Common myeloid progenitor, CD34-positive (primary cell): ENCODE results near the gene CARD19.

Experiments
- CTCF ChIA-PET: fragments of 350-600 bp; sonication (Branson Sonifier 250); formaldehyde crosslinking; loops from one replicate; lab custom pipeline; 2021; ENCODE audit warnings: antibody characterized with exemption; lab: Charles Lee
- POLR2A ChIA-PET: fragments of 350-600 bp; sonication (Branson Sonifier 250); formaldehyde crosslinking; loops from one replicate; lab custom pipeline; 2021; ENCODE audit warnings: antibody characterized with exemption; lab: Charles Lee
- DNase-seq, 3 donors: peaks; one replicate each; pipeline versions ENCODE4 v3.0.0 to v3.0.0-alpha.2; 2013
- H3K27ac ChIP-seq, 2 experiments: 1 replicate in 1 of 2; 2 replicates in 1 of 2; pipeline ENCODE4 v1.7.0; 2013; ENCODE audit warnings: inconsistent platforms in 2 of 2, low read length in 2 of 2, mild to moderate bottlenecking in 2 of 2, low read depth in 1 of 2, moderate library complexity in 1 of 2; ENCODE audit not compliant: severe bottlenecking in 2 of 2, insufficient read depth in 1 of 2, poor library complexity in 1 of 2
- H3K27me3 ChIP-seq, 5 experiments: replicated peaks in 2 of 5; 1 replicate in 3 of 5; 2 replicates in 2 of 5; pipeline versions ENCODE4 v1.6.1 to v1.7.0; 2013; ENCODE audit warnings: low read length in 4 of 5, mild to moderate bottlenecking in 2 of 5, moderate library complexity in 2 of 5, inconsistent platforms in 1 of 5; ENCODE audit not compliant: insufficient read depth in 5 of 5, control insufficient read depth in 4 of 5
- H3K36me3 ChIP-seq, 4 experiments: 1 replicate in 2 of 4; 2 replicates in 2 of 4; pipeline versions ENCODE4 v1.6.1 to v1.7.0; 2013; ENCODE audit warnings: low read length in 3 of 4, control low read depth in 1 of 4, mild to moderate bottlenecking in 1 of 4; ENCODE audit not compliant: control insufficient read depth in 4 of 4, insufficient read depth in 4 of 4
- H3K4me1 ChIP-seq, 4 experiments: 1 replicate in 3 of 4; 2 replicates in 1 of 4; pipeline versions ENCODE4 v1.6.1 to v1.7.1; 2013; ENCODE audit warnings: low read length in 3 of 4, mild to moderate bottlenecking in 3 of 4, control low read depth in 1 of 4, inconsistent platforms in 1 of 4, moderate library complexity in 1 of 4; ENCODE audit not compliant: control insufficient read depth in 4 of 4, insufficient read depth in 4 of 4; ENCODE audit errors: control extremely low read depth in 1 of 4
- H3K4me3 ChIP-seq, 7 experiments: 1 replicate in 4 of 7; 2 replicates in 3 of 7; pipeline versions ENCODE4 v1.5.1 to v1.7.0; 2013; ENCODE audit warnings: mild to moderate bottlenecking in 7 of 7, low read length in 6 of 7, moderate library complexity in 6 of 7, inconsistent platforms in 2 of 7, low read depth in 2 of 7, control low read depth in 1 of 7; ENCODE audit not compliant: insufficient read depth in 4 of 7, control insufficient read depth in 1 of 7; ENCODE audit errors: extremely low read depth in 1 of 7
- H3K9me3 ChIP-seq, 5 experiments: 1 replicate in 4 of 5; 2 replicates in 1 of 5; pipeline versions ENCODE4 v1.6.1 to v1.7.1; 2013; ENCODE audit warnings: low read length in 4 of 5, mild to moderate bottlenecking in 2 of 5, inconsistent platforms in 1 of 5, low read depth in 1 of 5, moderate library complexity in 1 of 5; ENCODE audit not compliant: control insufficient read depth in 4 of 5, insufficient read depth in 2 of 5; ENCODE audit errors: control extremely low read depth in 1 of 5
- WGBS: methylation state at CpG from one replicate; pipeline ENCODE4 v1.1.5; 2013; ENCODE audit not compliant: insufficient coverage; 5-methylcytosine and 5-hydroxymethylcytosine counted together

The CARD19 gene

DNA sequence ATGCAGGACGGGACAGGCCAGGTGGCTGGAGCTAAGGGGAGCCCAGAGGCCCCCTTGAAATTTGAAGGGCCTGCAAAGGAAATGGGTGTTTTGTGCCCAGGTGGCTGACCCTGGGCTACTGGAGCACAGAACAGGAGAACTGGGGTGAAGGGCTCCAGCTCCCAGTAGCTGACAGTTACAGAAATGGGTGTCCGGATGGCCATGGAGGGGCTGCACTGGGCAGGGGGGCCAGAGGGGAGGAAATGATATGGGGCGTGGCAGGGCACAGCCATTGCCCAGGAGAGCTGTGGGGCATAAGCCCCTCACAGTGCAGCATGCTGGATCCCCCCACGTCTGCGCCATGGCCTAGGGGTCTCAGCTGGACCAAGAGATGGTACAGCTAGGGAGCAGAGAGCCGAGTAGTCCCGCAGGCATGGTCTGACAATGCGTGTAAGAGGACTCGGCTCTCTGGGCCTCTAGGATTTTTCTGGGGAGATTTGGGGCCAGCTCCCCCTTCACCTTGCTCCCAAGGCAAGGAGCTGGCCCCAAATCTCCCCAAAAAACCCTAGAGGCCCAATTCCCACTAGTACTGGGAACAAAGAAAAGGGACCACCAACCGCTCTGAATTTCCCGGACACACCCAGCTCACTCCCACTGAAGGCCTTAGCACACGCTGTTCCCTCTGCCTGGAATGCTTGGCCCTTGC, 7.9 kb upstream of the CARD19 start:
- Histone ChIP-seq H3K9me3 (peaks cover 0 to 4% (median 0%) of the 10 kb centered on the region in 5 experiments), H3K27me3 (no peaks in the 10 kb centered on the region), H3K4me1 (peaks cover 2 to 24% (median 19%) of the 10 kb centered on the region in 4 experiments), H3K4me3 (no peak overlapping the region), H3K36me3 (peaks cover 0 to 26% (median 11%) of the 10 kb centered on the region in 4 experiments), H3K27ac (no peak overlapping the region)
- ChIA-PET POLR2A (interaction anchor here (0.6 kb wide), 1 partner anchor 43 kb away, joined by 7 read pairs; no protein-coding TSS in a partner anchor), CTCF (interaction anchor here (0.7 to 1.4 kb wide), 5 partner anchors 9 to 84 kb away, joined by 3 to 5 read pairs (median 3); no protein-coding TSS in a partner anchor)
- no peak for DNase-seq
- 96% methylated on average over 9 of the region's 12 CpGs for WGBS

DNA sequence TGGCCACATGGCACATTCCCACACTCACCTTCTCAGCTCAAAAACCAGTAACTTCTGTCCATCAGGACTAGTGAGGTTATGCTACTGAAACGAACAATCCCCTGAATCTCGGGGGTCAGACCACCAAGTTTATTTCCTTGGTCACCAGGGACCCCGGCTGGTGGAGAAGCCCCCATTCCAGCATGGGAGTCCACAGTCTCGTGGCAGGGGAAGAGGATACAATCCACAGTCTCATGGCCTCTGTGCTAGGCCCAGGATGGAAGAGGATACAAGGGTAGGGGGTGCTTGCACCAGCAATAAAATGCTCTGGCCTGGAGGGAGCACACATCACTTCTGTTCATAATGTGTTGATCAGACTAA, 7.4 kb upstream of the CARD19 start:
- POLR2A ChIA-PET: no interaction called here
- peaks cover 0 to 4% (median 0%) of the 10 kb centered on the region in 5 experiments for H3K9me3 ChIP-seq
- no peaks in the 10 kb centered on the region for H3K27me3 ChIP-seq
- no peak overlapping the region for H3K27ac ChIP-seq
- no peak for DNase-seq
- WGBS: 100% methylated on average over 2 of the region's 4 CpGs
- CTCF ChIA-PET: interaction anchor here (0.7 to 1.4 kb wide), 4 partner anchors 10 to 85 kb away, joined by 3 read pairs; no protein-coding TSS in a partner anchor
- no peak overlapping the region for H3K4me3 ChIP-seq
- peaks cover 2 to 24% (median 19%) of the 10 kb centered on the region in 4 experiments for H3K4me1 ChIP-seq
- peaks cover 0 to 26% (median 11%) of the 10 kb centered on the region in 4 experiments for H3K36me3 ChIP-seq

DNA sequence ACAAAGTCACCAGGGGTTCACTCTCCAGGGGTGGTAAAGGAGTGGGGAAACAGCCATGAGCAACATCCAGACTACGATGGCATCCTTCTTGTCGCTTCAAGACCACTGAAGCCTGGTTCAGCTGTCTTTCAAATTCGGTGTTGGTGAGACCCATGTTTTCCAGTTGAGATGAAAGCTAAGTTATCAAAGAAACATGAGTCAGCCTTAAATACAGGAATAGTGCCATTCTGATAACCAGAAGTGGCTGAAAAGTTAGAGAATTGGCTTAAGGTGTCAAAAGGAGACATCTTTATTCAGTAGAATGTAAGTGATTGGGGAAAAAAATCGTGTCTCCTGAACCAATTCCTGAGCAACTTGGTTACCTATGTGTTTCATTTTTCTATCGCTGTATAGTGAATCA, 7.0 kb upstream of the CARD19 start:
- no peak overlapping the region for H3K4me3 ChIP-seq
- H3K4me1 ChIP-seq: peaks cover 2 to 24% (median 20%) of the 10 kb centered on the region in 4 experiments
- 87% methylated on average over 5 of the region's 5 CpGs for WGBS
- DNase-seq: no peak
- ChIA-PET CTCF (interaction anchor here (0.6 to 1.4 kb wide), 4 partner anchors 10 to 102 kb away, joined by 3 read pairs; no protein-coding TSS in a partner anchor), POLR2A (no interaction called here)
- no peaks in the 10 kb centered on the region for H3K27me3 ChIP-seq
- H3K9me3 ChIP-seq: peaks cover 0 to 4% (median 0%) of the 10 kb centered on the region in 5 experiments
- peaks cover 0 to 26% (median 11%) of the 10 kb centered on the region in 4 experiments for H3K36me3 ChIP-seq
- no peak overlapping the region for H3K27ac ChIP-seq

DNA sequence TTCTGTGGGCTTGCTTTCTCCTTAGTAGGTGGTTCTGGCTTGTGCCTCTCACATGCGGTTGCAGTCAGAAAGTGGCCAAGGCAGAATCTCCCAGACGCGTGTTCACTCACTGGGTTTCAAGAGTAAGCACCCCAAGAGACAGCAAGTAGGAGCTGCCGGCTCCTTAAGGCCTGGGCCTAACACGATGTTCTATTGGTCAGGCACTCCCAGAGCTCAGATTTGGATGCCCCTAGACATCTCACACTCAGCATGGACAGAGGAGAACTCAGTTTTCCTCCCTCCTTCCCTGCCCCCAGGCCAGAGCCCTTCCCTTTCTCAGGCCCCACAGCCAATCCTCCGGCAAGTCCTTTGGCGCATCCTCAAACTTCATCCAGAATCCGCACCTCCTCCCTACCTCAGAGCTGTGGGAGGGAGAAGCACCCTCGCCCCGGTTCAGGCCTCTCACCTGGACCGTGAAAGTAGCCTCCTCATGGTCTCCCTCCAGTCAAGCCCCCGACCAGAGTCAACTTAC, 6.5 kb upstream of the CARD19 start:
- Histone ChIP-seq H3K4me1 (peaks cover 2 to 29% (median 24%) of the 10 kb centered on the region in 4 experiments), H3K27ac (no peak overlapping the region), H3K36me3 (peaks cover 0 to 20% (median 10%) of the 10 kb centered on the region in 4 experiments), H3K4me3 (no peak overlapping the region), H3K27me3 (no peaks in the 10 kb centered on the region), H3K9me3 (peaks cover 0 to 4% (median 0%) of the 10 kb centered on the region in 5 experiments)
- over 99% methylated on average over 11 of the region's 12 CpGs for WGBS
- ChIA-PET CTCF (interaction anchor here (0.6 to 1.4 kb wide), 2 partner anchors 85 to 103 kb away, joined by 3 read pairs; no protein-coding TSS in a partner anchor), POLR2A (no interaction called here)
- no peak for DNase-seq

DNA sequence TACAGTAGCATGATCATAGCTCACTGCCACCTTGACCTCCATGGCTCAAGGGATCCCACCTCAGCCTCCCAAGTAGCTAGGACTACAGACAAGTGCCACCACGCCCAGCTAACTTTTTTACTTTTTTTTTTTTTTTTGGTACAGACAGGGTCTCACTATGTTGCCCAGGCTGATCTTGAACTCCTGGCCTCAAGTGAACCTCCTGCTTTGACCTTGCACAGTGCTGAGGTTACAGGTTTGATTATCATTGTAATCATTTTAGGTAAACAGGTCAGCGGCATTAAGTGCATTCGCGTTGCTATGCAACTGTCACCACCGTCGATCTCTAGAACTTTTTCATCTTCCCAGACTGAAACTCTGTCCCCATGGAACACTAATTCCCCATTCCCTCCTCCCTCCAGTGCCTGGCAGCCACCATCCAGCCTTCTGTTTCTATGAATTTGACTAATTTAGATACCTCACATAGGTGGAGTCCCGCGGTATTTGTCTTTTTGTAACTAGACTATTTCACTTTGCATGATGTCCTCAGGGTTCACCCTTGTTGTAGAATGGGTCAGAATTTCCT, 5.8 kb upstream of the CARD19 start:
- WGBS: 98% methylated on average over 5 of the region's 8 CpGs
- peaks cover 0 to 4% (median 0%) of the 10 kb centered on the region in 5 experiments for H3K9me3 ChIP-seq
- ChIA-PET POLR2A (no interaction called here), CTCF (no interaction called here)
- H3K27me3 ChIP-seq: no peaks in the 10 kb centered on the region
- no peak for DNase-seq
- H3K27ac ChIP-seq: no peak overlapping the region
- peaks cover 0 to 15% (median 8%) of the 10 kb centered on the region in 4 experiments for H3K36me3 ChIP-seq
- peaks cover 2 to 35% (median 30%) of the 10 kb centered on the region in 4 experiments for H3K4me1 ChIP-seq
- H3K4me3 ChIP-seq: no peak overlapping the region

DNA sequence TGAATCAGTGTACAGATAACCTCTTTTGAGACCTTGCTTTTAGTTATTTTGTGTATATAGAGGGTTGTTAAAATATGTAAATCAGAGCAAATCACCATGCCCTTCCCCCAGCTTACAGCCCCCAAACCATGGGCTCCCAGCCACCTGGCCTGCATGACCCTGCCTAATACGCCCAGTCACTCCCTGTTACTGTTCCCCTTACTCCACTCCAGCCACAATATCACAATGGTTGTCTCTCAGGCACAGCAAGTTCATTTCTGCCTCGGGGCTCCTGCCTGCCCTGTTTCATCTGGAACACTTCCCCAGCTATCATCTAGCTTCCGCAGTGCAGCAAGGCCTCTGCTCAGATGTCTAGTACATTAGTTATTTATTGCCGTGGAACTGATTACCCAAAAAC, 5.0 kb upstream of the CARD19 start:
- H3K4me1 ChIP-seq: peaks cover 2 to 37% (median 32%) of the 10 kb centered on the region in 4 experiments
- no peak overlapping the region for H3K4me3 ChIP-seq
- no peak overlapping the region for H3K27ac ChIP-seq
- no peaks in the 10 kb centered on the region for H3K27me3 ChIP-seq
- no peaks in the 10 kb centered on the region for H3K9me3 ChIP-seq
- H3K36me3 ChIP-seq: peaks cover 0 to 10% (median 4%) of the 10 kb centered on the region in 4 experiments
- ChIA-PET POLR2A (no interaction called here), CTCF (interaction anchor here (2.4 kb wide), 1 partner anchor 12 kb away, joined by 7 read pairs; no protein-coding TSS in a partner anchor)
- DNase-seq: no peak
- WGBS: 89% methylated on average over 4 of the region's 4 CpGs
